CD14-positive monocyte (primary cell): ENCODE measurements around the gene ATP11A. TPM values are rescaled to one million over a fixed set of nuclear protein-coding genes. Genes with fewer than 3 reads are reported as not detected.
A peak's percentile ranks its signal among the peaks of the same experiment; 100 is the strongest.

ENCODE experiments used
- DNase-seq, 3 donors: peaks; one replicate each; pipeline ENCODE4 v3.0.0-alpha.2; 2011 to 2022
- H2AFZ ChIP-seq: 2 replicates; pipeline ENCODE4 v1.6.0; 2012; ENCODE audit warnings: mild to moderate bottlenecking, low read depth, low read length, inconsistent platforms; ENCODE audit not compliant: insufficient read depth, poor library complexity, severe bottlenecking
- H3K27ac ChIP-seq, 2 donors: 1 replicate in 1 of 2; 2 replicates in 1 of 2; pipeline ENCODE4 v1.5.1; 2012 to 2013; ENCODE audit warnings: low read length in 2 of 2, control low read depth in 1 of 2, inconsistent platforms in 1 of 2, low read depth in 1 of 2, mild to moderate bottlenecking in 1 of 2
- H3K27me3 ChIP-seq, 2 donors: one replicate each; pipeline versions ENCODE4 v1.6.0 to v1.6.1; 2011 to 2013; ENCODE audit warnings: low read length in 2 of 2; ENCODE audit not compliant: control insufficient read depth in 2 of 2, insufficient read depth in 2 of 2
- H3K36me3 ChIP-seq, 2 donors: replicated peaks in 1 of 2; 1 replicate in 1 of 2; 2 replicates in 1 of 2; pipeline versions ENCODE4 v1.5.1 to v1.6.1; 2012 to 2013; ENCODE audit warnings: low read length in 2 of 2, control low read depth in 1 of 2, inconsistent platforms in 1 of 2, mild to moderate bottlenecking in 1 of 2; ENCODE audit not compliant: insufficient read depth in 2 of 2, control insufficient read depth in 1 of 2
- H3K4me1 ChIP-seq, 2 donors: 1 replicate in 1 of 2; 2 replicates in 1 of 2; pipeline versions ENCODE4 v1.5.1 to v1.6.1; 2012 to 2013; ENCODE audit warnings: low read length in 2 of 2, control low read depth in 1 of 2, inconsistent platforms in 1 of 2, mild to moderate bottlenecking in 1 of 2, moderate library complexity in 1 of 2; ENCODE audit not compliant: insufficient read depth in 2 of 2, control insufficient read depth in 1 of 2
- H3K4me2 ChIP-seq: replicated peaks from 2 replicates; pipeline ENCODE3; 2012; ENCODE audit warnings: low read length, moderate library complexity, mild to moderate bottlenecking; ENCODE audit not compliant: poor library complexity, severe bottlenecking; ENCODE audit errors: extremely low read depth
- H3K4me3 ChIP-seq, 3 experiments: fragments of 200-600 bp in 1 of 3; sonication (generic) in 1 of 3; replicated peaks in 1 of 3; 1 replicate in 2 of 3; 2 replicates in 1 of 3; pipeline ENCODE4 v1.5.1; 2011 to 2013; ENCODE audit warnings: low read length in 3 of 3, mild to moderate bottlenecking in 3 of 3, control low read depth in 2 of 3, low read depth in 2 of 3, inconsistent platforms in 1 of 3, moderate library complexity in 1 of 3
- H3K79me2 ChIP-seq: 2 replicates; pipeline ENCODE4 v1.6.0; 2012; ENCODE audit warnings: mild to moderate bottlenecking, control low read depth, inconsistent platforms, low read length, moderate library complexity; ENCODE audit not compliant: insufficient read depth
- H3K9ac ChIP-seq: 2 replicates; pipeline ENCODE4 v1.6.0; 2017; ENCODE audit warnings: low read length, mild to moderate bottlenecking; ENCODE audit not compliant: insufficient read depth, poor library complexity, severe bottlenecking
- H3K9me3 ChIP-seq, 2 donors: replicated peaks in 1 of 2; 1 replicate in 1 of 2; 2 replicates in 1 of 2; pipeline versions ENCODE4 v1.5.1 to v1.6.1; 2012 to 2013; ENCODE audit warnings: low read length in 2 of 2, control low read depth in 1 of 2; ENCODE audit not compliant: control insufficient read depth in 1 of 2, insufficient read depth in 1 of 2
- H4K20me1 ChIP-seq: 2 replicates; pipeline ENCODE4 v1.6.0; 2012; ENCODE audit warnings: mild to moderate bottlenecking, low read length, control low read depth, moderate library complexity; ENCODE audit not compliant: insufficient read depth
- H3K27ac Mint-ChIP-seq, 7 donors: one replicate each; pipeline ENCODE4 v1.8.0; 2020; ENCODE audit warnings: mild to moderate bottlenecking in 7 of 7, mixed read lengths in 7 of 7, moderate library complexity in 6 of 7, inconsistent platforms in 2 of 7
- H3K27me3 Mint-ChIP-seq, 3 donors: one replicate each; pipeline ENCODE4 v1.8.0; 2021 to 2022; ENCODE audit warnings: low read depth in 3 of 3, mild to moderate bottlenecking in 3 of 3, mixed read lengths in 3 of 3, moderate library complexity in 3 of 3, inconsistent platforms in 1 of 3
- H3K36me3 Mint-ChIP-seq, 2 donors: one replicate each; pipeline ENCODE4 v1.8.0; 2020; ENCODE audit warnings: mixed read lengths in 2 of 2, inconsistent platforms in 1 of 2, mild to moderate bottlenecking in 1 of 2
- H3K4me1 Mint-ChIP-seq: one replicate; pipeline ENCODE4 v1.8.0; 2020; ENCODE audit warnings: mild to moderate bottlenecking, mixed read lengths
- H3K4me3 Mint-ChIP-seq, 2 donors: one replicate each; pipeline ENCODE4 v1.8.0; 2020; ENCODE audit warnings: mild to moderate bottlenecking in 2 of 2, mixed read lengths in 2 of 2, moderate library complexity in 1 of 2
- H3K9me3 Mint-ChIP-seq, 7 donors: one replicate each; pipeline ENCODE4 v1.8.0; 2020 to 2022; ENCODE audit warnings: mixed read lengths in 7 of 7, mild to moderate bottlenecking in 6 of 7, moderate library complexity in 6 of 7, inconsistent platforms in 2 of 7
- WGBS: methylation state at CpG from one replicate; pipeline ENCODE4 v1.1.5; 2013; ENCODE audit warnings: missing lambda C conversion rate; ENCODE audit not compliant: insufficient coverage; 5-methylcytosine and 5-hydroxymethylcytosine counted together
- intact Hi-C, 2 donors: fragments of 100-400 bp; cut with micrococcal nuclease; formaldehyde crosslinking; loops; one replicate each; pipeline versions ENCODE4 v1.15.0 to v1.15.1; 2023
- polyA plus RNA-seq, 3 donors: library from polyadenylated mRNA; depleted of rRNA in 1 of 3; unstranded in 2 of 3; stranded (reverse) in 1 of 3; fragments of 300-500 nt in 2 of 3; fragments of >200 nt in 1 of 3; fragmentation: Illumina TruSeq in 2 of 3; gene quantifications; 1 replicate in 2 of 3; 2 replicates in 1 of 3; pipeline ENCODE4 v1.2.3, GENCODE V29; 2012 to 2021
- TF ChIP-seq, protein P1 (sequence below): fragments of 200-600 bp; IDR thresholded peaks from one replicate; pipeline ENCODE4 v1.8.0; 2022; ENCODE audit warnings: antibody characterized with exemption, mild to moderate bottlenecking

Gene ATP11A
- polyA plus RNA-seq, 3 donors = 7.2 to 45.4 (median 7.6) TPM

DNA sequence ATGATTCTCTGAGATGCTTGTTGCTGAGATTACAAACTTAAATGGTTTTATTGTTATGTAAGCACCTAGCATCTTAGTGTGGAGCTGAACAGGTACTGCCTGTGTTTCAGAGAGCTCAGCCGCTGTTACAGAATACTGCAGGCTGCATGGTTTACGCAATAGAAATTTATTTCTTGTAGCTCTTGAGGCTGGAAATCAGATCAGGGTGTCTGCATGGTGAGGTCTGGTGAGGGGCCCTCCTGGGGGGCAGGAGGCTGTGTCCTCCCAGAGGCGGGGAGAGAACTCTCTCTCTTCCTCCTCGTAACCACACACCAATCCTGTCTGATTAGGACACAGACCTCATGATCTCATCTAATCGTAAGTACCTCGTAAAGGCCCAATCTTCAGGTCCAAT lies 13.1 kb downstream of the ATP11A start:
- no peak for DNase-seq

DNA sequence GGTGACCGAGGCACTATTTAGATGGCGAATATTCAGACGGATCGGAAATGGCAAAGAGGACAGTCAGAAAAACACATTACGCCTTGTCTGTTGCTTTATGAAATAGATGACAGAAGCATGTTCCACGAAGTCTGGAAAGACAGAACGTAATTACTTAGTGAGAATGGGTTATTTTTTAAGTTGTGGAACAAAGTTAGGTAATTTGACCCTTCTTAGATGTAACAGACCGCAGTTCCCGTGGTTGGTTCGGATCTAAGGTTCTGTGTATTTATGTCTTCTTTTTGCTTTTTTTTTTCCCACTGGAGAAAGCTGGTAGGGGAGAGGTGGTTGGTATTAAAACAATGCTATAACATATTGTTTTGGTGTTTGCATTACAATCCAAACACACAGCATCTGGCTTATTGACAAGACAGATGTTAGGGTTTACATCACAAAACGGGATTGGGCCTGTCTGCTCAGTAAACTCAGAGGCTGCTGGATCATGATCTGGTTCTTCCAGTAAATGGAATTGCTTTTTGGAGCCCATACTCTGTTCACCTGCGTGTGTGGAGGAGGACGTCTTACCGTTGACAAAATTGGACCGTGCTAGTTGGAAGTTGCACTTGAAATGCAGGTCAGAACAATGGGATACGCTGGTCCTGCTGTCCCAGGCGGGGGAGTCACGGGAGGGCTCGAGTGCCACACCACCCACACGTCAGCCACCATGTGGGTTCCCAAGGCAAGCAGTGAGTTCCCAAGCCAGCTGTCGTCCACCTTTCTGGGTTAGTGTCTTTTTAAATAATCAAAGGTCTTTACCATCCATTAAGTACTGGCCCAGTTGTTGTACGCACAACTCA lies 13.8 kb downstream of the ATP11A start:
- Mint-ChIP-seq H3K27ac (peak overlapping the region in 5 of 7 donors; percentile 20 to 69 (median 55)), H3K36me3 (peaks cover 21 to 62% of the 10 kb centered on the region in 2 donors), H3K4me3 (no peak overlapping the region), H3K4me1 (peaks cover 35% of the 10 kb centered on the region), H3K27me3 (peaks cover 0 to 2% (median 0%) of the 10 kb centered on the region in 3 donors), H3K9me3 (peaks cover 0 to 1% (median 0%) of the 10 kb centered on the region in 7 donors)
- DNase-seq = no peak
- TF ChIP-seq, protein P1, sequence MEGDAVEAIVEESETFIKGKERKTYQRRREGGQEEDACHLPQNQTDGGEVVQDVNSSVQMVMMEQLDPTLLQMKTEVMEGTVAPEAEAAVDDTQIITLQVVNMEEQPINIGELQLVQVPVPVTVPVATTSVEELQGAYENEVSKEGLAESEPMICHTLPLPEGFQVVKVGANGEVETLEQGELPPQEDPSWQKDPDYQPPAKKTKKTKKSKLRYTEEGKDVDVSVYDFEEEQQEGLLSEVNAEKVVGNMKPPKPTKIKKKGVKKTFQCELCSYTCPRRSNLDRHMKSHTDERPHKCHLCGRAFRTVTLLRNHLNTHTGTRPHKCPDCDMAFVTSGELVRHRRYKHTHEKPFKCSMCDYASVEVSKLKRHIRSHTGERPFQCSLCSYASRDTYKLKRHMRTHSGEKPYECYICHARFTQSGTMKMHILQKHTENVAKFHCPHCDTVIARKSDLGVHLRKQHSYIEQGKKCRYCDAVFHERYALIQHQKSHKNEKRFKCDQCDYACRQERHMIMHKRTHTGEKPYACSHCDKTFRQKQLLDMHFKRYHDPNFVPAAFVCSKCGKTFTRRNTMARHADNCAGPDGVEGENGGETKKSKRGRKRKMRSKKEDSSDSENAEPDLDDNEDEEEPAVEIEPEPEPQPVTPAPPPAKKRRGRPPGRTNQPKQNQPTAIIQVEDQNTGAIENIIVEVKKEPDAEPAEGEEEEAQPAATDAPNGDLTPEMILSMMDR = no peak
- Histone ChIP-seq H3K9ac (peak overlapping the region; percentile 2), H4K20me1 (peaks cover 100% of the 10 kb centered on the region), H2AFZ (no peak overlapping the region), H3K4me1 (peaks cover 16 to 27% of the 10 kb centered on the region in 2 donors), H3K27me3 (no peaks in the 10 kb centered on the region), H3K36me3 (peaks cover 15 to 29% of the 10 kb centered on the region in 2 donors), H3K4me3 (no peak overlapping the region), H3K79me2 (peaks cover 100% of the 10 kb centered on the region), H3K4me2 (no peak overlapping the region), H3K27ac (peak overlapping the region in 1 of 2 donors; percentile 42), H3K9me3 (no peaks in the 10 kb centered on the region)
- WGBS = 96% methylated on average over 13 of the region's 22 CpGs
- intact Hi-C loops = no loop called here

More for the DNA sequence above, 13.1 kb downstream of the ATP11A start:
- Mint-ChIP-seq H3K36me3 (peaks cover 25 to 65% of the 10 kb centered on the region in 2 donors), H3K4me1 (peaks cover 39% of the 10 kb centered on the region), H3K4me3 (no peak overlapping the region), H3K27ac (peak overlapping the region in 5 of 7 donors; percentile 7 to 74 (median 57)), H3K27me3 (peaks cover 0 to 2% (median 0%) of the 10 kb centered on the region in 3 donors), H3K9me3 (peaks cover 0 to 1% (median 0%) of the 10 kb centered on the region in 7 donors)
- intact Hi-C loops = no loop called here
- H3K36me3 ChIP-seq = peaks cover 15 to 28% of the 10 kb centered on the region in 2 donors
- peaks cover 16 to 27% of the 10 kb centered on the region in 2 donors for H3K4me1 ChIP-seq
- H3K79me2 ChIP-seq = peaks cover 100% of the 10 kb centered on the region
- TF ChIP-seq, protein P1 = no peak
- H3K9me3 ChIP-seq = no peaks in the 10 kb centered on the region
- H3K4me3 ChIP-seq = no peak overlapping the region
- no peak overlapping the region for H3K4me2 ChIP-seq
- H2AFZ ChIP-seq = no peak overlapping the region
- H3K9ac ChIP-seq = peak overlapping the region; percentile 2
- H3K27ac ChIP-seq = peak overlapping the region in 1 of 2 donors; percentile 42
- WGBS = 0% methylated on average over 1 of the region's 6 CpGs
- H3K27me3 ChIP-seq = no peaks in the 10 kb centered on the region
- H4K20me1 ChIP-seq = peaks cover 100% of the 10 kb centered on the region
